Hepatocyte (in vitro differentiated cells): ENCODE data around the gene ADAMTSL3. TPM values are rescaled to one million over a fixed set of nuclear protein-coding genes. Genes with fewer than 3 reads are reported as not detected.

Experiments used
- DNase-seq: peaks from one replicate; pipeline ENCODE4 v3.0.0-alpha.2; 2016; ENCODE audit warnings: low spot score
- H2AFZ ChIP-seq: fragments of 200-600 bp; sonication (generic); 2 replicates; pipeline ENCODE4 v1.6.0; 2016; ENCODE audit warnings: antibody characterized with exemption, mild to moderate bottlenecking
- H3K27ac ChIP-seq: fragments of 200-600 bp; sonication (generic); 2 replicates; pipeline ENCODE4 v1.5.1; 2016; ENCODE audit warnings: mild to moderate bottlenecking
- H3K27me3 ChIP-seq: fragments of 200-600 bp; sonication (generic); 2 replicates; pipeline ENCODE4 v1.6.1; 2016
- H3K36me3 ChIP-seq: fragments of 200-600 bp; sonication (generic); replicated peaks from 2 replicates; pipeline ENCODE4 v1.5.1; 2016; ENCODE audit warnings: low read depth; ENCODE audit not compliant: insufficient read depth
- H3K4me1 ChIP-seq: fragments of 200-600 bp; sonication (generic); 2 replicates; pipeline ENCODE4 v1.5.1; 2016; ENCODE audit warnings: mild to moderate bottlenecking, moderate library complexity; ENCODE audit not compliant: insufficient read depth
- H3K4me2 ChIP-seq: fragments of 200-600 bp; sonication (generic); 2 replicates; pipeline ENCODE4 v1.6.0; 2016
- H3K4me3 ChIP-seq: fragments of 200-600 bp; sonication (generic); 2 replicates; pipeline ENCODE4 v1.5.1; 2016; ENCODE audit warnings: mild to moderate bottlenecking
- H3K79me2 ChIP-seq: fragments of 200-600 bp; sonication (generic); 2 replicates; pipeline ENCODE4 v1.6.0; 2017; ENCODE audit warnings: mild to moderate bottlenecking
- H3K9me2 ChIP-seq: fragments of 200-600 bp; sonication (generic); replicated peaks from 2 replicates; pipeline ENCODE4 v1.6.0; 2017; ENCODE audit warnings: mild to moderate bottlenecking; ENCODE audit not compliant: insufficient read depth
- H3K9me3 ChIP-seq: fragments of 200-600 bp; sonication (generic); 2 replicates; pipeline ENCODE4 v1.5.1; 2016; ENCODE audit warnings: low read depth, mild to moderate bottlenecking
- H4K20me1 ChIP-seq: fragments of 200-600 bp; sonication (generic); 2 replicates; pipeline ENCODE4 v1.6.0; 2016; ENCODE audit warnings: mild to moderate bottlenecking; ENCODE audit not compliant: insufficient read depth, poor library complexity, severe bottlenecking
- EZH2 ChIP-seq: fragments of 200-600 bp; sonication (generic); IDR thresholded peaks from 2 replicates; pipeline ENCODE4 v1.6.1; 2016; ENCODE audit warnings: antibody characterized with exemption, mild to moderate bottlenecking, borderline replicate concordance
- EZH2phosphoT487 ChIP-seq: fragments of 200-600 bp; sonication (generic); IDR thresholded peaks from one replicate; pipeline ENCODE4 v1.6.1; 2018; ENCODE audit warnings: antibody characterized with exemption, mild to moderate bottlenecking, low read depth, moderate library complexity; ENCODE audit not compliant: unreplicated experiment, severe bottlenecking
- WGBS: methylation state at CpG from one replicate; pipeline ENCODE4 v1.1.6; 2016; ENCODE audit warnings: low lambda C conversion rate; ENCODE audit errors: missing lambda C conversion rate; 5-methylcytosine and 5-hydroxymethylcytosine counted together
- polyA plus RNA-seq: library from polyadenylated mRNA; unstranded; fragments of >200 nt; fragmentation: Nextera tagmentation; extraction: Ambion mirVana; gene quantifications from 2 replicates; pipeline ENCODE4 v1.2.1, GENCODE V29; 2016
- total RNA-seq: library from RNA; depleted of rRNA; stranded (reverse); fragments of >200 nt; gene quantifications from 2 replicates; pipeline ENCODE4 v1.2.3, GENCODE V29; 2014
- TF ChIP-seq, protein P1 (sequence below): fragments of 200-600 bp; sonication (generic); IDR thresholded peaks from 2 replicates; pipeline ENCODE4 v1.5.1; 2016; ENCODE audit warnings: antibody characterized with exemption, mild to moderate bottlenecking; ENCODE audit not compliant: poor library complexity

ADAMTSL3 gene
- 5.0 and 6.2 TPM in 2 replicates for total RNA-seq
- polyA plus RNA-seq, result 5.2 TPM in 2 replicates

GRCh38 chr15:83653639-83654378 is at the start of gene ADAMTSL3:
ADAMTSL3 (plus strand) TSS chr15:83654123; CDS start chr15:83655762, 1,639 bp downstream.
- H3K27me3 ChIP-seq, result peaks cover 43% of the 10 kb centered on the region
- TF ChIP-seq, protein P1, sequence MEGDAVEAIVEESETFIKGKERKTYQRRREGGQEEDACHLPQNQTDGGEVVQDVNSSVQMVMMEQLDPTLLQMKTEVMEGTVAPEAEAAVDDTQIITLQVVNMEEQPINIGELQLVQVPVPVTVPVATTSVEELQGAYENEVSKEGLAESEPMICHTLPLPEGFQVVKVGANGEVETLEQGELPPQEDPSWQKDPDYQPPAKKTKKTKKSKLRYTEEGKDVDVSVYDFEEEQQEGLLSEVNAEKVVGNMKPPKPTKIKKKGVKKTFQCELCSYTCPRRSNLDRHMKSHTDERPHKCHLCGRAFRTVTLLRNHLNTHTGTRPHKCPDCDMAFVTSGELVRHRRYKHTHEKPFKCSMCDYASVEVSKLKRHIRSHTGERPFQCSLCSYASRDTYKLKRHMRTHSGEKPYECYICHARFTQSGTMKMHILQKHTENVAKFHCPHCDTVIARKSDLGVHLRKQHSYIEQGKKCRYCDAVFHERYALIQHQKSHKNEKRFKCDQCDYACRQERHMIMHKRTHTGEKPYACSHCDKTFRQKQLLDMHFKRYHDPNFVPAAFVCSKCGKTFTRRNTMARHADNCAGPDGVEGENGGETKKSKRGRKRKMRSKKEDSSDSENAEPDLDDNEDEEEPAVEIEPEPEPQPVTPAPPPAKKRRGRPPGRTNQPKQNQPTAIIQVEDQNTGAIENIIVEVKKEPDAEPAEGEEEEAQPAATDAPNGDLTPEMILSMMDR, result no peak
- TF ChIP-seq EZH2, result no peak
- TF ChIP-seq EZH2phosphoT487, result no peak
- peak within 1 kb of the TSS; percentile 16 for H3K4me3 ChIP-seq
- peak; percentile 77 for DNase-seq
- no peaks in the 10 kb centered on the region for H3K9me2 ChIP-seq
- H3K36me3 ChIP-seq, result no peaks in the 10 kb centered on the region
- H2AFZ ChIP-seq, result peak within 1 kb of the TSS; percentile 71
- WGBS, result under 1% methylated on average over 79 of the region's 105 CpGs
- H3K9me3 ChIP-seq, result no peaks in the 10 kb centered on the region
- H3K4me2 ChIP-seq, result peak within 1 kb of the TSS; percentile 95
- peaks cover 22% of the 10 kb centered on the region for H3K4me1 ChIP-seq
- no peaks in the 10 kb centered on the region for H4K20me1 ChIP-seq
- no peak within 1 kb of the TSS for H3K27ac ChIP-seq
- no peaks in the 10 kb centered on the region for H3K79me2 ChIP-seq

DNA sequence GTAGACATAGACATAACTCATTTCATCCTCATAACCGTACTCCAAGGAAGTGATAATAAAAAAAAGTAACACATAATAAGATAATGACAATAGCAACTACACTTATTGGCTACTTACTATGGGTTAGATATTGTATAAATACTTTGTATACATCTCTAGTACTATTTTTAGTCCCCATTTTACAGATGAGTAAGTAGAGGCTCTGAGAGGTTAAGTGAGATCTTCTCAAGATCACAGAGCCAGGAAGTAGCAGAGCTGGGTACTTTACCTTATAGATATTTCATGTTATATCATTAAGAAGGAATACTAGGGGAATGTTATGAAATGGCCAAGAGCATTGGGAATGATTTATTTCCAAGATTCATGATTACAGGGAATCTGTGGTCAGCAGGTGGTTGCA is 49.4 kb upstream of the ADAMTSL3 start:
- 80% methylated on average over 1 of the region's 1 CpG for WGBS
- H3K79me2 ChIP-seq, result no peaks in the 10 kb centered on the region
- no peaks in the 10 kb centered on the region for H4K20me1 ChIP-seq
- H3K4me1 ChIP-seq, result no peaks in the 10 kb centered on the region
- TF ChIP-seq, protein P1, result no peak
- no peak for TF ChIP-seq EZH2
- TF ChIP-seq EZH2phosphoT487, result no peak
- H2AFZ ChIP-seq, result no peak overlapping the region
- DNase-seq, result no peak
- no peak overlapping the region for H3K4me2 ChIP-seq
- no peaks in the 10 kb centered on the region for H3K9me2 ChIP-seq
- H3K27ac ChIP-seq, result no peak overlapping the region
- no peaks in the 10 kb centered on the region for H3K36me3 ChIP-seq
- H3K27me3 ChIP-seq, result no peaks in the 10 kb centered on the region
- no peaks in the 10 kb centered on the region for H3K9me3 ChIP-seq
- H3K4me3 ChIP-seq, result no peak overlapping the region

DNA sequence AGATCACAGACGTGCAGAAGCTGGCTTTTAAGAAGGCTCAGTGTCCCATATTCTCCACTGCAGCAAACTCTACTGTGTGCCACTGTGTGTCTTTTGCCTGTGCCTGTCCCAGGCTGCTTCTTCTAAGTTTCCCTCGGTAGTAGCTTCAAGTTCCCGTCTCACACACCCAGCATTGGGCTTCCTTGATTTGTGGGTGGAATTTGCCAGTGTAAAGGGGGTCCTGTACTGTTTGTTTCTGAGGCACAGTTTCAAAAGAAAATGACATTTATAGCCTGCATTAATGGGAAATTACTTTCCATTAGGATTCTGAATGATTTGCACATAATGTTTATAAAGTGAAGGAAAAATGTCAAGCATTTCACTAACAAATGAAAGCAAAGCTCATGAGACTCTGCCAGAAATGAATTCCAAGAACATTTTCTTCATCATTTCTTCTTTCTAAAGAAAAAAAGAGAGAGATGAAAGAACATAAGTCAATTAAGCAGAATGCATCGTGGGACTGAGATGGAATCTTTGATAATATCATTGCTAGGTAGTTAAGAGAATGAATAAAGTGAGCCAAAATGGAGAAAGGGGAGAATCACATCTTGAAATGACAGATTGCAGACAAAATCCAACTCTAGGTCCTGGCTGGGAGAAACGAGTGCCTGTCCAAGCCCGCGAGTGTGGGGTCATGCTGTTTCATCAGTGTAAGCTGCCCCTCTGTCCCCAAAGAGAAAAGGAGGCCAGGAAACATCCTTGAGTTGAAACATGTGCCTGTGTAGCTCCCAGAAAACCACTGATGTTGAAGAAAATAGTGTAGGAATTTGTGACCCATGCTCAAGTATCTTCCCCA is 48.6 kb upstream of the ADAMTSL3 start:
- H3K4me1 ChIP-seq, result no peaks in the 10 kb centered on the region
- no peak overlapping the region for H3K4me2 ChIP-seq
- no peaks in the 10 kb centered on the region for H3K36me3 ChIP-seq
- no peaks in the 10 kb centered on the region for H3K9me3 ChIP-seq
- no peaks in the 10 kb centered on the region for H3K9me2 ChIP-seq
- WGBS, result 56% methylated on average over 7 of the region's 7 CpGs
- no peaks in the 10 kb centered on the region for H3K79me2 ChIP-seq
- H2AFZ ChIP-seq, result no peak overlapping the region
- TF ChIP-seq, protein P1, result no peak
- TF ChIP-seq EZH2 (no peak), EZH2phosphoT487 (no peak)
- DNase-seq, result no peak
- no peaks in the 10 kb centered on the region for H4K20me1 ChIP-seq
- no peak overlapping the region for H3K27ac ChIP-seq
- H3K4me3 ChIP-seq, result no peak overlapping the region
- no peaks in the 10 kb centered on the region for H3K27me3 ChIP-seq
